OCI-LY1 (cell line): ENCODE results near the gene STXBP3.

Experiments
- CTCF ChIP-seq: fragments of 200-600 bp; sonication (generic), shearing (Covaris generic); IDR thresholded peaks from 2 replicates; pipeline ENCODE4 v1.5.1; 2017; ENCODE audit warnings: mild to moderate bottlenecking, antibody characterized with exemption, low read length, moderate library complexity, mixed read lengths
- EZH2 ChIP-seq: fragments of 200-600 bp; sonication (generic), shearing (Covaris generic); IDR thresholded peaks from 2 replicates; pipeline ENCODE4 v1.8.0; 2017; ENCODE audit warnings: borderline replicate concordance, mixed run types, mild to moderate bottlenecking, antibody characterized with exemption, low read length, moderate library complexity, mixed read lengths

GRCh38 chr1:108828074-108828961 is 81.8 kb downstream of the STXBP3 start:
- no peak for TF ChIP-seq EZH2
- TF ChIP-seq CTCF = peak; percentile 83
